ENCODE measurements around the gene SSBP3.

Gene SSBP3

DNA sequence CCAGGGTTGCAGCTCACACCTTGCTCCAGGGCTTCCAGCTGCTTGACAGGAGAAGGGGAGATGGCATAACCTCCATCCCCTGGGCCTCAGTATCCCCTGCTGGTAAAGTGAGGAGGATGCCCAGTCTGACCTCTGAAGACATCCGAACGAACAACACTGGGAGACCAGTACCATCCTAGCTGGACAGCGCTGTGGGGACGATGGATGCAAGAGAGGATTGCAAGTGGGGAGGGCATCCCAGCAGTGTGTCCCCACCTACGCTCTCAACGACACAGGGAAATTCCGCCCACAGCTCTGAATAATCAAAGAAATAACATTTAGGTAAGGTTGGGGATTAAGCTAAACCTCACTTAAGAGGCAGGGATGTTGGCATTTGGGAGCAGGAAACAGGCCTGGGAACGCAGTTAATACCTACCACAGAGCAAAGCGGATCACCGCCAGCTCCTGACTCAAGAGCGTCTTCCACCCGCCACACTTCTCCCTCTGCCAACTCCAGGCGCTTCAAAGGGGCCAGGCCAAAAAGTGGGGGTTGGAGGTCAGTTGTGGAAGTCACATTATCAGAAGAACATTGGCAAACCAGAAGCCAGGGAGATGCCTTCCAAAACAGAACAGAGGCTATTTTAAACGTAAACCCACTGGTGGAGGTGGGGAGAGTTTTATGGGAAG lies 47.6 kb downstream of the SSBP3 start:
- TF ChIP-seq, protein P1, sequence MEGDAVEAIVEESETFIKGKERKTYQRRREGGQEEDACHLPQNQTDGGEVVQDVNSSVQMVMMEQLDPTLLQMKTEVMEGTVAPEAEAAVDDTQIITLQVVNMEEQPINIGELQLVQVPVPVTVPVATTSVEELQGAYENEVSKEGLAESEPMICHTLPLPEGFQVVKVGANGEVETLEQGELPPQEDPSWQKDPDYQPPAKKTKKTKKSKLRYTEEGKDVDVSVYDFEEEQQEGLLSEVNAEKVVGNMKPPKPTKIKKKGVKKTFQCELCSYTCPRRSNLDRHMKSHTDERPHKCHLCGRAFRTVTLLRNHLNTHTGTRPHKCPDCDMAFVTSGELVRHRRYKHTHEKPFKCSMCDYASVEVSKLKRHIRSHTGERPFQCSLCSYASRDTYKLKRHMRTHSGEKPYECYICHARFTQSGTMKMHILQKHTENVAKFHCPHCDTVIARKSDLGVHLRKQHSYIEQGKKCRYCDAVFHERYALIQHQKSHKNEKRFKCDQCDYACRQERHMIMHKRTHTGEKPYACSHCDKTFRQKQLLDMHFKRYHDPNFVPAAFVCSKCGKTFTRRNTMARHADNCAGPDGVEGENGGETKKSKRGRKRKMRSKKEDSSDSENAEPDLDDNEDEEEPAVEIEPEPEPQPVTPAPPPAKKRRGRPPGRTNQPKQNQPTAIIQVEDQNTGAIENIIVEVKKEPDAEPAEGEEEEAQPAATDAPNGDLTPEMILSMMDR (IDR thresholded peaks at IDR 0.05; ENCODE audit: borderline replicate concordance, control extremely low read depth, extremely low read depth, insufficient read depth, missing control alignments), result no peak
- in situ Hi-C loops (cut with MboI; ENCODE audit: low sequenced_read_pairs, unreplicated experiment), result no loop called here
- no peak for DNase-seq (ENCODE audit: low spot score)

DNA sequence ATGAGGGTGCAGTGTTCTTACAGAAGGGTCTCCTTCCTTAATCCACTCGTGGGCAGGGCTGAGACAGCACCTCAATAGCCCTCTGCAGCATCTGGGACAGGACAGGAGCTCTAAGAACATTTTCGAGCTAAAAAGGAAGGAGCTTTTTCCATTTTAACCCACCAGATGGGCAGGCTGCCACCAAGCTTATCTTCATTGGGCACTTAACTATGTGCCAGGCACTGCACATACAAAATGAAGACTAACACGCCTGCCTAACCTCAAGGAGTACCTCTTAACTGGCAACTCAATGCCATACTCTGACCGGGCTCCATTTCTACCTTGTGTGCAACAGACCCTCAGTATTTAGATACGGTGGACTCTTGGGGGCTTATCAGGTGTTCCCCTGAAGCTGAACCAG lies 48.2 kb downstream of the SSBP3 start:
- TF ChIP-seq, protein P1 (IDR thresholded peaks at IDR 0.05; ENCODE audit: borderline replicate concordance, control extremely low read depth, extremely low read depth, insufficient read depth, missing control alignments), result no peak
- in situ Hi-C loops (cut with MboI; ENCODE audit: low sequenced_read_pairs, unreplicated experiment), result no loop called here
- no peak for DNase-seq (ENCODE audit: low spot score)

DNA sequence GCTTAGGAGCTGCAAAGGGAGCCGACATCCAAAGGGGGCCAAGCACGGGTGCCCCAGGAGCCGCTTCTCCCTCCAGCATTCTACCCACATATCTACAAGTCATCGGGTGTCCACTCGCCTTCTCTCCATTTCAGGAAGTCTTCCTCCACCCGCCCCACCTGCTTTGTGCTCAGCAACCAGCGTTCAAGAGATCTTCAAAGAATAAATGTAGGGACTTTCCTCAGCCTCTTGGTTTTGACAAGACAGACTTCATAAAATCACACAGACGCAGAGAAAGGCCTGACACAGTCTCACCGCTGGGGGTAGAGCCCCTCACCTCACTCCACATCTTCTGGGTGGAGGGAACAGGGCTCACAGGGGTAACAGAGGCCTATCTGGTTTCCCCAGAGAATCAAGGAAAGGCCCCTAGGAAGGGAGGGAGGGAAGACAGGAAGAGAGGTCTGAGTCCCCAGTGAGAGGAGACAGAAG lies 49.5 kb downstream of the SSBP3 start:
- in situ Hi-C loops (cut with MboI; ENCODE audit: low sequenced_read_pairs, unreplicated experiment), result no loop called here
- TF ChIP-seq, protein P1 (IDR thresholded peaks at IDR 0.05; ENCODE audit: borderline replicate concordance, control extremely low read depth, extremely low read depth, insufficient read depth, missing control alignments), result no peak
- peak; percentile 68 for DNase-seq (ENCODE audit: low spot score)

DNA sequence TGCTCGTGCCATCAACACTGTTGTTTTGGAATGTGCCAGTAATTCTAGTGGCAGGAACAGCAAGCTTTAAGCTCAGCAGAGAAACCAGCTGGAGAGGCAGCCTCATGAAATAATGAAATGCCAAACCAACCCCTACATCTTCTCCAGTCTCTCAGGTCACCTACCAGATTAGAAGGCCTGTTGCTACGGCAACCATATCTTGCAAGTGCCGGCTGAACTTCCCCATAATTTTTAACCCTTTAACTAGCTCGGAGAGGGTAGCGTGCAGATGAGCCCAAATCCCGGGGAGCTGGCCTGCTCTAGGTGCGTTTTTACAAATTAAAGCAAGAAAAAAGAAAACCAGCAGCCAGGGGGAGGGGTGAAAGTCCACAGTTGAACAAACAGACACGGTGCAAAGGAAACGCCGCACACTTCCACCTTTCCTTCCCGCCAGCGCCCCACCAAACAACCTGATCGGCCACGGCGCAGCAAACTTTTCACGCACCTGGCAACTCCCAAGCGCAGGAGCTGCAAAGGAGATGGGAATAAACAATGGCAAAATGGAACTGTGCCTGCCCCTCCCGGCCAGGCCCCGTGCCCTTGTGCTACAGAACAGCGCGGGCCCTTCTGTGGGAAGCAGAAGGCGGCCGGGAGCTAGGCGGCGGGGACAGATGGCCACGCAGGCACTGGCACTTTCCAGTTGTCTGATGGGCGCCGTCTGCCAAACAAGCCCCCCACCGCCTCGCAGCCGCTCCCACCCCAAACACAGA lies 50.1 kb downstream of the SSBP3 start:
- DNase-seq (ENCODE audit: low spot score), result peak; percentile 49
- TF ChIP-seq, protein P1 (IDR thresholded peaks at IDR 0.05; ENCODE audit: borderline replicate concordance, control extremely low read depth, extremely low read depth, insufficient read depth, missing control alignments), result no peak
- in situ Hi-C loops (cut with MboI; ENCODE audit: low sequenced_read_pairs, unreplicated experiment), result no loop called here

DNA sequence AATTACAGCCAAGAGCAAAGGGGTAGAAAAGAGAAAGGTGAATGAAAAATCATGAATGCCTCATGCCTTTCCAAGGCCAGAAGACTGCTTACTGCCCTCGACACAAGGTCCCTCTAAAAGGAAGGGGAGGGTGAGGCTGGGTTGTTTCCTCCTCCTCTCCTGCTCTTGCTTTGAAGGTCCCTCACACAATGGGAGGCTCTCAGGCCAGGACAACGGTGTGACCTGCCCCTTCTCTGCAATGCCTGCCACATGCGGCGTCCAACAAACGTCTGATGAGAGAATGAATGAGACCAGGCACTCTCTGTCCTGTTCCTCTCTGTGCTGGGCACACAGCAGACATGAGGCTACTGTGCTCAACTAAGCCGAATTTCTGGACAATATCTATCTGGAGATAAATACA lies 51.3 kb downstream of the SSBP3 start:
- in situ Hi-C loops (cut with MboI; ENCODE audit: low sequenced_read_pairs, unreplicated experiment), result no loop called here
- DNase-seq (ENCODE audit: low spot score), result no peak
- TF ChIP-seq, protein P1 (IDR thresholded peaks at IDR 0.05; ENCODE audit: borderline replicate concordance, control extremely low read depth, extremely low read depth, insufficient read depth, missing control alignments), result no peak

DNA sequence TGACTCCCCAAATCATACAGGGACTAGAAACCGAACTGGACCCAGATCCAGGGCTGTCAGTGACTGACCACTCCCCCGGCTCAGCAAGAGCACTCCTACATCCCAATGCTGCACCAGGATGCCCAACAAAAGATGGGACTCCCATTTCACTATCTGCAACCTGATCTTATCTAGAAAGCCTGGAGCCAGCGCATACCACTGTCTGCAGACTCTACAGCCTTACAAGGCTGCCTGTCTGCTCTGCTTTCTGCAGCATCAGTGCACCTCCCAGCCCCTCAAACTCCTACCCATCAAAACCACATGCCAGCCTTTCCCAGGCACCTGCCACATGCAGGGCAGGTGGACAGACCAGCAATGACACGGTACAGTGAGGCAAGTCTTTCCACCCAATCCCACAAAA lies 52.2 kb downstream of the SSBP3 start:
- TF ChIP-seq, protein P1 (IDR thresholded peaks at IDR 0.05; ENCODE audit: borderline replicate concordance, control extremely low read depth, extremely low read depth, insufficient read depth, missing control alignments), result no peak
- DNase-seq (ENCODE audit: low spot score), result no peak
- in situ Hi-C loops (cut with MboI; ENCODE audit: low sequenced_read_pairs, unreplicated experiment), result no loop called here

All from GM13976 (cell line).